HepG2 (cell line): ENCODE results near the gene LLGL1. TPM values are rescaled to one million over a fixed set of nuclear protein-coding genes. Genes with fewer than 3 reads are reported as not detected.
A peak's percentile ranks its signal among the peaks of the same experiment; 100 is the strongest.

Experiments used
- ARNT ChIP-seq: fragments of 450-650 bp; IDR thresholded peaks from 2 replicates; pipeline ENCODE4 v1.6.1; 2017
- BCL6 ChIP-seq: IDR thresholded peaks from 2 replicates; pipeline ENCODE4 v1.6.1; 2016; ENCODE audit warnings: missing genetic modification reagents, missing compliant biosample characterization
- KDM5A ChIP-seq: fragments of 200-600 bp; sonication (generic); IDR thresholded peaks from 2 replicates; pipeline ENCODE4 v1.7.0; 2018; ENCODE audit warnings: antibody characterized with exemption, mild to moderate bottlenecking, low read length, borderline replicate concordance
- MED8 ChIP-seq: sonication (generic); formaldehyde crosslinking; IDR thresholded peaks from 2 replicates; pipeline ENCODE4 v1.8.1; 2023; ENCODE audit warnings: mild to moderate bottlenecking, missing genetic modification reagents; ENCODE audit not compliant: insufficient replicate concordance
- RORA ChIP-seq: sonication (generic); formaldehyde crosslinking; IDR thresholded peaks from 2 replicates; pipeline ENCODE4 v1.5.0; 2020; ENCODE audit warnings: mild to moderate bottlenecking, missing genetic modification reagents, moderate library complexity
- SNRNP70 ChIP-seq: fragments of 200-400 bp; formaldehyde crosslinking; IDR thresholded peaks from 2 replicates; pipeline ENCODE4 v1.6.1; 2017; ENCODE audit warnings: mild to moderate bottlenecking, low read depth, low read length, moderate library complexity
- SP1 ChIP-seq, 2 experiments: fragments of 450-650 bp in 1 of 2; sonication (generic) in 1 of 2; formaldehyde crosslinking in 1 of 2; IDR thresholded peaks; 2 replicates each; pipeline versions ENCODE4 v1.4.0 to v1.6.1; 2016 to 2020; ENCODE audit warnings: missing genetic modification reagents in 1 of 2
- YEATS4 ChIP-seq: sonication (generic); formaldehyde crosslinking; IDR thresholded peaks from 2 replicates; pipeline ENCODE4 v1.4.0; 2020; ENCODE audit warnings: missing genetic modification reagents, borderline replicate concordance
- ZNF180 ChIP-seq: sonication (generic); formaldehyde crosslinking; IDR thresholded peaks from 2 replicates; pipeline ENCODE4 v1.4.0; 2020; ENCODE audit warnings: low read depth, missing genetic modification reagents, borderline replicate concordance
- ZNF317 ChIP-seq: sonication (generic); formaldehyde crosslinking; IDR thresholded peaks from 2 replicates; pipeline ENCODE4 v1.5.0; 2020; ENCODE audit warnings: mild to moderate bottlenecking, missing genetic modification reagents
- ZNF570 ChIP-seq: sonication (generic); formaldehyde crosslinking; IDR thresholded peaks from 2 replicates; pipeline ENCODE4 v1.4.0; 2020; ENCODE audit warnings: mild to moderate bottlenecking, missing genetic modification reagents, borderline replicate concordance
- ZNF616 ChIP-seq: sonication (generic); formaldehyde crosslinking; IDR thresholded peaks from 2 replicates; pipeline ENCODE4 v1.5.0; 2020; ENCODE audit warnings: low read depth, mild to moderate bottlenecking, missing genetic modification reagents
- ZSCAN31 ChIP-seq: sonication (generic); formaldehyde crosslinking; IDR thresholded peaks from 2 replicates; pipeline ENCODE4 v1.5.0; 2020; ENCODE audit warnings: low read depth, mild to moderate bottlenecking, missing genetic modification reagents
- polyA plus RNA-seq, 8 experiments: library from polyadenylated mRNA; depleted of rRNA in 3 of 8; stranded (reverse) in 7 of 8; unstranded in 1 of 8; fragments of >200 nt; fragmentation: Illumina TruSeq in 4 of 8; extraction: Trizol in 4 of 8; gene quantifications; 2 replicates each; pipeline versions ENCODE4 v1.2.1 to v1.2.3, GENCODE V29; 2011 to 2016; ENCODE audit warnings: low read depth in 4 of 8, missing spikeins in 1 of 8, mixed read lengths in 1 of 8; ENCODE audit not compliant: insufficient read depth in 1 of 8
- total RNA-seq, 5 experiments: library from RNA; depleted of rRNA; stranded (reverse); fragments of >200 nt; fragmentation: Illumina TruSeq; extraction: Trizol; gene quantifications; 2 replicates each; pipeline ENCODE4 v1.2.3, GENCODE V29; 2016; ENCODE audit warnings: low read depth in 1 of 5
- TF ChIP-seq, protein P1 (sequence below), 2 experiments: sonication (generic) in 1 of 2; formaldehyde crosslinking in 1 of 2; IDR thresholded peaks; 2 replicates each; pipeline versions ENCODE4 v1.5.1 to v1.6.1; 2011 to 2020; ENCODE audit warnings: borderline replicate concordance in 1 of 2, low read depth in 1 of 2, low read length in 1 of 2, mild to moderate bottlenecking in 1 of 2, missing genetic modification reagents in 1 of 2, moderate library complexity in 1 of 2
- TF ChIP-seq, protein P2 (sequence below): sonication (generic); formaldehyde crosslinking; IDR thresholded peaks from 2 replicates; pipeline ENCODE4 v1.4.0; 2020; ENCODE audit warnings: mild to moderate bottlenecking, missing genetic modification reagents
- TF ChIP-seq, protein P3 (sequence below): sonication (generic); formaldehyde crosslinking; IDR thresholded peaks from 2 replicates; pipeline ENCODE4 v1.4.0; 2020; ENCODE audit warnings: missing genetic modification reagents
- TF ChIP-seq, protein P4 (sequence below): sonication (generic); formaldehyde crosslinking; IDR thresholded peaks from 2 replicates; pipeline ENCODE4 v1.5.1; 2020; ENCODE audit warnings: mild to moderate bottlenecking, missing genetic modification reagents, moderate library complexity

The LLGL1 gene
- total and polyA plus RNA-seq, 2 of the 13 experiments (the other 11 are each of a cell fraction or from before 2014, with no cell fraction given): 15.0 to 15.3 TPM

DNA sequence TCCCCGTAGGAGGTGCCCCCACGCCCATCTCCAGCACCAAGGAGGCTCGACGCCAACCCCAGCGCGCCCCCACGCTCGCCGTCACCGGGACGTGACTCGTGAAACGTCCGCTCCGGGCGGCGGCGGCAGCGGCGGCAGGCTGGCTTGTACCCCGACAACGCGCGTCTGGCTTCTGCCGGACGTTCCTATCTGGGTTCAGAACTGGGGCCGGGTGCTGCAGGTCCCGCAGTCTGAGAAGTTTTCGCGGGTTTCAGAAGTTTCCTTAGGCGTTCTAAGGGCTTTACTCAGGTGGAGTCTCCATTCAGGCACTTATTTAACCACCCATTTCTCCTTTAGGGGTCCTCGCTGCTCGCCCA, 42.5 kb upstream of the LLGL1 start (continued):
- TF ChIP-seq KDM5A (peak; percentile 87; the same call in 1 of the 2 replicates), RORA (CRISPR knock-in tag) (no peak), SP1 (IDR thresholded peaks at IDR 0.05) (no peak), SP1 (CRISPR knock-in tag; IDR thresholded peaks at IDR 0.05) (no peak), ZNF180 (0 out of 2 replicates have a peak, but pooled peaks have one; percentile 55), ZSCAN31 (CRISPR knock-in tag) (no peak; the same call in 1 of the 2 replicates), ZNF317 (CRISPR knock-in tag) (peak; percentile 51), YEATS4 (peak; percentile 81; the same call in 1 of the 2 replicates), ZNF570 (CRISPR knock-in tag) (no peak), MED8 (CRISPR knock-in tag) (peak; percentile 16), ARNT (no peak), BCL6 (CRISPR knock-in tag) (no peak), SNRNP70 (no peak), ZNF616 (CRISPR knock-in tag) (no peak)
- TF ChIP-seq, protein P1, sequence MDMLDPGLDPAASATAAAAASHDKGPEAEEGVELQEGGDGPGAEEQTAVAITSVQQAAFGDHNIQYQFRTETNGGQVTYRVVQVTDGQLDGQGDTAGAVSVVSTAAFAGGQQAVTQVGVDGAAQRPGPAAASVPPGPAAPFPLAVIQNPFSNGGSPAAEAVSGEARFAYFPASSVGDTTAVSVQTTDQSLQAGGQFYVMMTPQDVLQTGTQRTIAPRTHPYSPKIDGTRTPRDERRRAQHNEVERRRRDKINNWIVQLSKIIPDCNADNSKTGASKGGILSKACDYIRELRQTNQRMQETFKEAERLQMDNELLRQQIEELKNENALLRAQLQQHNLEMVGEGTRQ (IDR thresholded peaks at IDR 0.05; ENCODE audit: low read depth, low read length): no peak
- TF ChIP-seq, protein P1 (CRISPR knock-in tag; IDR thresholded peaks at IDR 0.05; ENCODE audit: borderline replicate concordance): no peak
- TF ChIP-seq, protein P2, sequence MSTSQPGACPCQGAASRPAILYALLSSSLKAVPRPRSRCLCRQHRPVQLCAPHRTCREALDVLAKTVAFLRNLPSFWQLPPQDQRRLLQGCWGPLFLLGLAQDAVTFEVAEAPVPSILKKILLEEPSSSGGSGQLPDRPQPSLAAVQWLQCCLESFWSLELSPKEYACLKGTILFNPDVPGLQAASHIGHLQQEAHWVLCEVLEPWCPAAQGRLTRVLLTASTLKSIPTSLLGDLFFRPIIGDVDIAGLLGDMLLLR (CRISPR knock-in tag): no peak
- TF ChIP-seq, protein P3, sequence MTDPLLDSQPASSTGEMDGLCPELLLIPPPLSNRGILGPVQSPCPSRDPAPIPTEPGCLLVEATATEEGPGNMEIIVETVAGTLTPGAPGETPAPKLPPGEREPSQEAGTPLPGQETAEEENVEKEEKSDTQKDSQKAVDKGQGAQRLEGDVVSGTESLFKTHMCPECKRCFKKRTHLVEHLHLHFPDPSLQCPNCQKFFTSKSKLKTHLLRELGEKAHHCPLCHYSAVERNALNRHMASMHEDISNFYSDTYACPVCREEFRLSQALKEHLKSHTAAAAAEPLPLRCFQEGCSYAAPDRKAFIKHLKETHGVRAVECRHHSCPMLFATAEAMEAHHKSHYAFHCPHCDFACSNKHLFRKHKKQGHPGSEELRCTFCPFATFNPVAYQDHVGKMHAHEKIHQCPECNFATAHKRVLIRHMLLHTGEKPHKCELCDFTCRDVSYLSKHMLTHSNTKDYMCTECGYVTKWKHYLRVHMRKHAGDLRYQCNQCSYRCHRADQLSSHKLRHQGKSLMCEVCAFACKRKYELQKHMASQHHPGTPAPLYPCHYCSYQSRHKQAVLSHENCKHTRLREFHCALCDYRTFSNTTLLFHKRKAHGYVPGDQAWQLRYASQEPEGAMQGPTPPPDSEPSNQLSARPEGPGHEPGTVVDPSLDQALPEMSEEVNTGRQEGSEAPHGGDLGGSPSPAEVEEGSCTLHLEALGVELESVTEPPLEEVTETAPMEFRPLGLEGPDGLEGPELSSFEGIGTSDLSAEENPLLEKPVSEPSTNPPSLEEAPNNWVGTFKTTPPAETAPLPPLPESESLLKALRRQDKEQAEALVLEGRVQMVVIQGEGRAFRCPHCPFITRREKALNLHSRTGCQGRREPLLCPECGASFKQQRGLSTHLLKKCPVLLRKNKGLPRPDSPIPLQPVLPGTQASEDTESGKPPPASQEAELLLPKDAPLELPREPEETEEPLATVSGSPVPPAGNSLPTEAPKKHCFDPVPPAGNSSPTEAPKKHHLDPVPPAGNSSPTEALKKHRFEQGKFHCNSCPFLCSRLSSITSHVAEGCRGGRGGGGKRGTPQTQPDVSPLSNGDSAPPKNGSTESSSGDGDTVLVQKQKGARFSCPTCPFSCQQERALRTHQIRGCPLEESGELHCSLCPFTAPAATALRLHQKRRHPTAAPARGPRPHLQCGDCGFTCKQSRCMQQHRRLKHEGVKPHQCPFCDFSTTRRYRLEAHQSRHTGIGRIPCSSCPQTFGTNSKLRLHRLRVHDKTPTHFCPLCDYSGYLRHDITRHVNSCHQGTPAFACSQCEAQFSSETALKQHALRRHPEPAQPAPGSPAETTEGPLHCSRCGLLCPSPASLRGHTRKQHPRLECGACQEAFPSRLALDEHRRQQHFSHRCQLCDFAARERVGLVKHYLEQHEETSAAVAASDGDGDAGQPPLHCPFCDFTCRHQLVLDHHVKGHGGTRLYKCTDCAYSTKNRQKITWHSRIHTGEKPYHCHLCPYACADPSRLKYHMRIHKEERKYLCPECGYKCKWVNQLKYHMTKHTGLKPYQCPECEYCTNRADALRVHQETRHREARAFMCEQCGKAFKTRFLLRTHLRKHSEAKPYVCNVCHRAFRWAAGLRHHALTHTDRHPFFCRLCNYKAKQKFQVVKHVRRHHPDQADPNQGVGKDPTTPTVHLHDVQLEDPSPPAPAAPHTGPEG (CRISPR knock-in tag): peak; percentile 81
- TF ChIP-seq, protein P4, sequence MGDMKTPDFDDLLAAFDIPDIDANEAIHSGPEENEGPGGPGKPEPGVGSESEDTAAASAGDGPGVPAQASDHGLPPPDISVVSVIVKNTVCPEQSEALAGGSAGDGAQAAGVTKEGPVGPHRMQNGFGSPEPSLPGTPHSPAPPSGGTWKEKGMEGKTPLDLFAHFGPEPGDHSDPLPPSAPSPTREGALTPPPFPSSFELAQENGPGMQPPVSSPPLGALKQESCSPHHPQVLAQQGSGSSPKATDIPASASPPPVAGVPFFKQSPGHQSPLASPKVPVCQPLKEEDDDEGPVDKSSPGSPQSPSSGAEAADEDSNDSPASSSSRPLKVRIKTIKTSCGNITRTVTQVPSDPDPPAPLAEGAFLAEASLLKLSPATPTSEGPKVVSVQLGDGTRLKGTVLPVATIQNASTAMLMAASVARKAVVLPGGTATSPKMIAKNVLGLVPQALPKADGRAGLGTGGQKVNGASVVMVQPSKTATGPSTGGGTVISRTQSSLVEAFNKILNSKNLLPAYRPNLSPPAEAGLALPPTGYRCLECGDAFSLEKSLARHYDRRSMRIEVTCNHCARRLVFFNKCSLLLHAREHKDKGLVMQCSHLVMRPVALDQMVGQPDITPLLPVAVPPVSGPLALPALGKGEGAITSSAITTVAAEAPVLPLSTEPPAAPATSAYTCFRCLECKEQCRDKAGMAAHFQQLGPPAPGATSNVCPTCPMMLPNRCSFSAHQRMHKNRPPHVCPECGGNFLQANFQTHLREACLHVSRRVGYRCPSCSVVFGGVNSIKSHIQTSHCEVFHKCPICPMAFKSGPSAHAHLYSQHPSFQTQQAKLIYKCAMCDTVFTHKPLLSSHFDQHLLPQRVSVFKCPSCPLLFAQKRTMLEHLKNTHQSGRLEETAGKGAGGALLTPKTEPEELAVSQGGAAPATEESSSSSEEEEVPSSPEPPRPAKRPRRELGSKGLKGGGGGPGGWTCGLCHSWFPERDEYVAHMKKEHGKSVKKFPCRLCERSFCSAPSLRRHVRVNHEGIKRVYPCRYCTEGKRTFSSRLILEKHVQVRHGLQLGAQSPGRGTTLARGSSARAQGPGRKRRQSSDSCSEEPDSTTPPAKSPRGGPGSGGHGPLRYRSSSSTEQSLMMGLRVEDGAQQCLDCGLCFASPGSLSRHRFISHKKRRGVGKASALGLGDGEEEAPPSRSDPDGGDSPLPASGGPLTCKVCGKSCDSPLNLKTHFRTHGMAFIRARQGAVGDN (CRISPR knock-in tag): peak; percentile 93
